CD4-positive, CD25-positive, alpha-beta regulatory T cell (primary cell): ENCODE data around the gene FBN2. TPM values are rescaled to one million over a fixed set of nuclear protein-coding genes. Genes with fewer than 3 reads are reported as not detected.

ENCODE experiments used
- ATAC-seq, 2 donors: fragments of 150-1000 bp; cut with Tn5 transposase; one replicate each; pipeline ENCODE4 v1.10.0; 2021; ENCODE audit warnings: low read depth in 2 of 2, moderate number of reproducible peaks in 2 of 2, moderate library complexity in 1 of 2
- DNase-seq, 3 donors: peaks; one replicate each; pipeline versions ENCODE4 v3.0.0 to v3.0.0-alpha.2; 2012 to 2022; ENCODE audit warnings: mixed read lengths in 1 of 3
- H3K27ac ChIP-seq: one replicate; pipeline ENCODE4 v1.7.0; 2013; ENCODE audit warnings: mild to moderate bottlenecking, low read length; ENCODE audit not compliant: insufficient read depth, poor library complexity, severe bottlenecking
- H3K27me3 ChIP-seq: one replicate; pipeline ENCODE4 v1.7.0; 2013; ENCODE audit warnings: low read length; ENCODE audit not compliant: control insufficient read depth, insufficient read depth
- H3K36me3 ChIP-seq: one replicate; pipeline ENCODE4 v1.7.0; 2013; ENCODE audit warnings: mild to moderate bottlenecking, low read length, moderate library complexity; ENCODE audit not compliant: control insufficient read depth, insufficient read depth
- H3K4me1 ChIP-seq: 2 replicates; pipeline ENCODE4 v1.7.0; 2013; ENCODE audit warnings: mild to moderate bottlenecking, low read length; ENCODE audit not compliant: insufficient read depth, control insufficient read depth, poor library complexity, severe bottlenecking
- H3K4me3 ChIP-seq: one replicate; pipeline ENCODE4 v1.7.0; 2013; ENCODE audit warnings: low read depth, mild to moderate bottlenecking, low read length, moderate library complexity
- H3K9me3 ChIP-seq, 2 experiments: 1 replicate in 1 of 2; 2 replicates in 1 of 2; pipeline ENCODE4 v1.7.0; 2013; ENCODE audit warnings: low read length in 2 of 2, mild to moderate bottlenecking in 1 of 2, moderate library complexity in 1 of 2; ENCODE audit not compliant: control insufficient read depth in 2 of 2
- H3K27ac Mint-ChIP-seq, 3 donors: one replicate each; pipeline ENCODE4 v1.8.0; 2020 to 2022; ENCODE audit warnings: mild to moderate bottlenecking in 3 of 3, mixed read lengths in 3 of 3, moderate library complexity in 2 of 3
- H3K27me3 Mint-ChIP-seq: one replicate; pipeline ENCODE4 v1.8.0; 2022; ENCODE audit warnings: mild to moderate bottlenecking, mixed read lengths
- H3K36me3 Mint-ChIP-seq: one replicate; pipeline ENCODE4 v1.8.0; 2020; ENCODE audit warnings: mixed read lengths
- H3K4me1 Mint-ChIP-seq, 4 donors: one replicate each; pipeline ENCODE4 v1.8.0; 2020 to 2022; ENCODE audit warnings: mixed read lengths in 4 of 4, mild to moderate bottlenecking in 1 of 4
- H3K4me3 Mint-ChIP-seq, 4 donors: one replicate each; pipeline ENCODE4 v1.8.0; 2020 to 2022; ENCODE audit warnings: mild to moderate bottlenecking in 4 of 4, mixed read lengths in 4 of 4, moderate library complexity in 3 of 4
- H3K9me3 Mint-ChIP-seq, 7 donors: one replicate each; pipeline ENCODE4 v1.8.0; 2020 to 2022; ENCODE audit warnings: mixed read lengths in 7 of 7, mild to moderate bottlenecking in 3 of 7, moderate library complexity in 2 of 7
- polyA plus RNA-seq, 4 donors: library from polyadenylated mRNA; unstranded; fragments of 300-500 nt; fragmentation: Illumina TruSeq; gene quantifications; one replicate each; pipeline ENCODE4 v1.2.3, GENCODE V29; 2021
- total RNA-seq: library from RNA; stranded (reverse); gene quantifications from one replicate; pipeline ENCODE4 v1.2.3, GENCODE V29; 2022

Gene FBN2
- total and polyA plus RNA-seq, 5 donors from 2014 or later: not detected

- Mint-ChIP-seq H3K27me3 (peaks cover 6% of the 10 kb centered on the region), H3K4me1 (no peaks in the 10 kb centered on the region), H3K36me3 (no peaks in the 10 kb centered on the region), H3K9me3 (peaks cover 0 to 7% (median 0%) of the 10 kb centered on the region in 7 donors), H3K4me3 (no peak overlapping the region), H3K27ac (no peak overlapping the region)
- no peaks in the 10 kb centered on the region for H3K27me3 ChIP-seq
- DNase-seq: no peak
- H3K9me3 ChIP-seq: no peaks in the 10 kb centered on the region
- H3K27ac ChIP-seq: no peak overlapping the region
- H3K36me3 ChIP-seq: no peaks in the 10 kb centered on the region
- no peak overlapping the region for H3K4me3 ChIP-seq
- no peak for ATAC-seq
- no peaks in the 10 kb centered on the region for H3K4me1 ChIP-seq
These were observed 300.5 kb downstream of the FBN2 start for GRCh38 chr5:128237546-128237945.

- Histone ChIP-seq H3K27ac (no peak overlapping the region), H3K4me3 (no peak overlapping the region), H3K36me3 (no peaks in the 10 kb centered on the region), H3K27me3 (no peaks in the 10 kb centered on the region), H3K4me1 (no peaks in the 10 kb centered on the region), H3K9me3 (no peaks in the 10 kb centered on the region)
- Mint-ChIP-seq H3K4me1 (no peaks in the 10 kb centered on the region), H3K36me3 (no peaks in the 10 kb centered on the region), H3K27me3 (peaks cover 6% of the 10 kb centered on the region), H3K9me3 (peaks cover 0 to 7% (median 0%) of the 10 kb centered on the region in 7 donors), H3K4me3 (no peak overlapping the region), H3K27ac (no peak overlapping the region)
- no peak for ATAC-seq
- no peak for DNase-seq
These were observed 301.0 kb downstream of the FBN2 start for GRCh38 chr5:128237000-128237399.

DNA sequence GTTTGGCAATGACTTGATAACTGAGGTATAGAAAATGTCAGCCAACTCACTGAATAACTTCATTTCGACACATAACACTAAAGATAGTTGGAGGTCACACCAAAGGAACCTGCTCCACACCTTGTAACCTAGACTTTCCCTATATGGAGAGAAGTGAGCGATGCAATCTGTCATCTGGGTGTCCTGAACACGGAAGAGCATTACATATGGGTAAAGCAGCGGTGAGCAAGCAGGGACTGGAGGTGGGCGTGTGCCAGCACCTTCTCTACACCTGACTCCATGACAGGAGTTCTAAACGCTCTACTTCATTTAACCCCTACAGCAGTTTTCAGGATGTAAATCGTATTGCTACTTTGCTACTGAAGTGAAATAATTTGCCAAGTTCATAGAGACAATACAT is 301.7 kb downstream of the FBN2 start:
- Histone ChIP-seq H3K27ac (no peak overlapping the region), H3K4me1 (no peaks in the 10 kb centered on the region), H3K36me3 (no peaks in the 10 kb centered on the region), H3K27me3 (no peaks in the 10 kb centered on the region), H3K4me3 (no peak overlapping the region), H3K9me3 (no peaks in the 10 kb centered on the region)
- no peak for ATAC-seq
- Mint-ChIP-seq H3K4me3 (no peak overlapping the region), H3K27ac (no peak overlapping the region), H3K4me1 (no peaks in the 10 kb centered on the region), H3K9me3 (peaks cover 0 to 7% (median 0%) of the 10 kb centered on the region in 7 donors), H3K36me3 (no peaks in the 10 kb centered on the region), H3K27me3 (peaks cover 6% of the 10 kb centered on the region)
- DNase-seq: no peak

DNA sequence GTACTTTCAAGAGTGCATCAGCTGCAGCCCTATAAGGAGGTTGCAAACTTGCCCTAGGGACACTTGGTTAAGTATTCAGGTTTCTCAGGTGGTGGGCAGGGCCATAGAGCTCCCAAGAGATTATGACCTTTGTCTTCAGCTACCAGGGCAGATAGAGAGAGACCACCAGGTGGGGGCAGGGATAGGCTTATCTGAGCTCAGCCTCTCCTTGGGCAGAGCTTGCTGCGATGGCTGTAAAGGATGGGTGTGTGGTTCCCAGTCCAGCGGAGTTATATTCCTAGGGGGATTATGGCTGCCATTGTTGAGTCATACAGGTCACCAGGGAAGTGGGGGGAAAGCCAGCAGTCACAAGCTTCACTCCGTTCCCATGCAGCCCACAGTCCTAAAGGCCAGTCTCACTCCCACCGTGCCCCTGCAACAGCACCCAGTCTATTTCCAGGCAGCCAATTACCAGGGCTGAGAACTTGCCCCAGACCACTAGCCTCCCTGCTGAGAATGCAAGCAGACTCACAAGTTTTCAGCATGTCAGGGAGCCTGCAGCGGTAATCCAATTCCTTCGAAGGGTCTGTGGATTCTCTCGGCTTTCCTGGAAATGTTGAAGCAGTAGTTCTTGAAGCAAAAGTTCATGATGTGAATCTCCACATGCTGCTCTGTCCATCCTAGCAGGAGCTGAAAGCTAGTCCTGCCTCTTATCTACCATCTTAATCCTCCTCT is 303.0 kb downstream of the FBN2 start:
- no peak for DNase-seq
- Histone ChIP-seq H3K9me3 (no peaks in the 10 kb centered on the region), H3K27me3 (no peaks in the 10 kb centered on the region), H3K36me3 (no peaks in the 10 kb centered on the region), H3K27ac (no peak overlapping the region), H3K4me3 (no peak overlapping the region), H3K4me1 (no peaks in the 10 kb centered on the region)
- Mint-ChIP-seq H3K36me3 (no peaks in the 10 kb centered on the region), H3K27ac (no peak overlapping the region), H3K4me1 (no peaks in the 10 kb centered on the region), H3K4me3 (no peak overlapping the region), H3K9me3 (peaks cover 0 to 7% (median 0%) of the 10 kb centered on the region in 7 donors), H3K27me3 (peaks cover 4% of the 10 kb centered on the region)
- ATAC-seq: no peak

DNA sequence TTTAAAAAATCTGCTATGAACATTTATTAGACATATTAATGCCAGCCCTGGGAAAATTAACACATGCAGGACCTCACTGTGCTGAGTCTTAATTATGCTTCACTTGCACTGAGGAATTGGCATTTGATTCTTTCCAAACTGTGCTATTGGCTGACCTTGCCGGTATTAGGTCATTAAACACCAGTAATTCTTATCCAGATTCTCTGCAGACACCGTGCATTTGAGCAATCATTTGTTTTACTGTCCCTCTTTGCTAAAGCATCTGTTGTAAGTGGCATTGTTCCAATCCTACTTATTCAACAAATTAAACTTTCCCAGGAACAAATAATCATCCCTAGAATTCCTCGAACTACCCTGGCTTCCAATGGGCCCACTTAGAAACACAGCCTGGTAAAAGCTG is 309.5 kb downstream of the FBN2 start:
- H3K9me3 Mint-ChIP-seq: no peaks in the 10 kb centered on the region
- H3K4me3 Mint-ChIP-seq: no peak overlapping the region
- ATAC-seq: no peak

GRCh38 chr5:128228008-128228407 is 310.0 kb downstream of the FBN2 start:
- no peak overlapping the region for H3K27ac ChIP-seq
- H3K4me1 ChIP-seq: no peaks in the 10 kb centered on the region
- H3K4me3 Mint-ChIP-seq: no peak overlapping the region
- H3K9me3 ChIP-seq: no peaks in the 10 kb centered on the region
- H3K36me3 ChIP-seq: no peaks in the 10 kb centered on the region
- H3K4me3 ChIP-seq: no peak overlapping the region
- H3K27me3 ChIP-seq: no peaks in the 10 kb centered on the region
- no peaks in the 10 kb centered on the region for H3K36me3 Mint-ChIP-seq
- H3K4me1 Mint-ChIP-seq: no peaks in the 10 kb centered on the region
- no peaks in the 10 kb centered on the region for H3K9me3 Mint-ChIP-seq
- H3K27ac Mint-ChIP-seq: no peak overlapping the region
- ATAC-seq (peak in 1 of 2 donors; percentile 18), DNase-seq (no peak)
- H3K27me3 Mint-ChIP-seq: peaks cover 4% of the 10 kb centered on the region

More for the DNA sequence above, 309.5 kb downstream of the FBN2 start:
- Histone ChIP-seq H3K9me3 (no peaks in the 10 kb centered on the region), H3K4me1 (no peaks in the 10 kb centered on the region), H3K36me3 (no peaks in the 10 kb centered on the region), H3K4me3 (no peak overlapping the region), H3K27ac (no peak overlapping the region), H3K27me3 (no peaks in the 10 kb centered on the region)
- Mint-ChIP-seq H3K27ac (no peak overlapping the region), H3K27me3 (no peaks in the 10 kb centered on the region), H3K4me1 (no peaks in the 10 kb centered on the region), H3K36me3 (no peaks in the 10 kb centered on the region)
- DNase-seq: no peak

DNA sequence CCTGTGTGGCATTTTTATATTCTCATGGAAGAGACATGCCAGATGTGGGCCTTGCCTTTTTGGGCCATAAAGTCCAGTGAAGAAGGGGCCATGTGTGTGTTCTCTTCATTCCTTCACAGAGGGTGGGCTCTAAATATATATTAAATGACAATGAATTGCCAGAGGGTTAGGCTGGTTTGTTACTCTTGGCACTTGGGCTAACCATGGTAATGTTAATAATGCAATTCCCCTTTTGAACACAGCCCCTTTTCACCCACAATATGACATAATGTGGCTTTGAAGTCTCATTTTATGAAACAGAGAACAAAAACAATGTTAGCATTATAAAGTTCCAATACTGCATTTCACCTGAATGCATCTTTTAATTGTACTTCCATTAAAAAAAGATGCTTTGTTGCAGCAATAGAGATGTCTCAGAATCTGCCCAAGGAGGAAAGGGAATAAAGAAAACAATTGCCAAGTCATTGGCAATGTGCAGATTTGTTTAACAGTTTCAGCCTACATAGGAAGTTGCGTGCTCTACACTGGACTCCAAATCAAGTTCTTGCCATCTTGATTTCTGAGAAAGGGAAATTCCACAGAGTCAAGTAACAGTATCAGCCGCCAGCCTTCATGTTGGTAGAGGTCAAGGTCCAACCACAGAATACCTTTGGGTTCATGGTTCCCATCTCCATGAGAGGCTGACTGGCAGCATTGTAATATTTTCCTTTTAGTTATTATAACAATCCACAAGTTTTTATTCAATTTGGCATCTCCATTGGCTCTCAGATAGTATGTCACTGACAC is 312.6 kb downstream of the FBN2 start:
- Histone ChIP-seq H3K4me1 (no peaks in the 10 kb centered on the region), H3K4me3 (no peak overlapping the region), H3K36me3 (no peaks in the 10 kb centered on the region), H3K9me3 (no peaks in the 10 kb centered on the region), H3K27ac (no peak overlapping the region), H3K27me3 (no peaks in the 10 kb centered on the region)
- no peak for DNase-seq
- Mint-ChIP-seq H3K36me3 (no peaks in the 10 kb centered on the region), H3K27ac (no peak overlapping the region), H3K9me3 (no peaks in the 10 kb centered on the region), H3K27me3 (peaks cover 5% of the 10 kb centered on the region), H3K4me1 (no peaks in the 10 kb centered on the region), H3K4me3 (no peak overlapping the region)
- no peak for ATAC-seq

- no peaks in the 10 kb centered on the region for H3K36me3 Mint-ChIP-seq
- Histone ChIP-seq H3K36me3 (no peaks in the 10 kb centered on the region), H3K4me3 (no peak overlapping the region), H3K27ac (no peak overlapping the region), H3K27me3 (no peaks in the 10 kb centered on the region), H3K4me1 (no peaks in the 10 kb centered on the region), H3K9me3 (no peaks in the 10 kb centered on the region)
- H3K9me3 Mint-ChIP-seq: no peaks in the 10 kb centered on the region
- H3K27me3 Mint-ChIP-seq: peaks cover 9% of the 10 kb centered on the region
- ATAC-seq (no peak), DNase-seq (no peak)
- H3K4me1 Mint-ChIP-seq: no peaks in the 10 kb centered on the region
- H3K4me3 Mint-ChIP-seq: no peak overlapping the region
- no peak overlapping the region for H3K27ac Mint-ChIP-seq
These were observed 313.7 kb downstream of the FBN2 start for GRCh38 chr5:128224336-128224735.
